Caco-2 (cell line): ENCODE data around the gene RASGRP3. TPM values are rescaled to one million over a fixed set of nuclear protein-coding genes. Genes with fewer than 3 reads are reported as not detected.

Source experiments
- Bru-seq: library from RNA; stranded (reverse); fragments of 400-500 nt; gene quantifications from one replicate; lab custom pipeline; 2021; lab: Mats Ljungman, UMichigan
- BruChase-seq, 2 experiments: library from RNA; stranded (reverse); fragments of 400-500 nt; gene quantifications; one replicate each; lab custom pipeline; 2021; lab: Mats Ljungman, UMichigan
- BruUV-seq: library from RNA; stranded (reverse); fragments of 400-500 nt; replicated peaks from 2 replicates; lab custom pipeline; 2021; lab: Mats Ljungman, UMichigan
- CTCF ChIA-PET: fragments of 300-600 bp; sonication (Branson Sonifier 250); formaldehyde crosslinking; loops from one replicate; lab custom pipeline; 2022; ENCODE audit warnings: antibody characterized with exemption; lab: Charles Lee
- POLR2A ChIA-PET: fragments of 300-600 bp; sonication (Branson Sonifier 250); formaldehyde crosslinking; loops from one replicate; lab custom pipeline; 2022; ENCODE audit warnings: antibody characterized with exemption; lab: Charles Lee
- DNase-seq, 2 experiments: peaks; one replicate each; pipeline versions ENCODE4 v3.0.0 to v3.0.0-alpha.2; 2020 to 2022
- H3K27me3 ChIP-seq: replicated peaks from 2 replicates; pipeline ENCODE4 v1.6.0; 2011; ENCODE audit warnings: low read length; ENCODE audit not compliant: control insufficient read depth, insufficient read depth
- H3K36me3 ChIP-seq: 2 replicates; pipeline ENCODE4 v1.5.1; 2011; ENCODE audit warnings: low read length; ENCODE audit not compliant: control insufficient read depth, insufficient read depth
- H3K4me1 ChIP-seq: fragments of 250-450 bp; sonication (Bioruptor Pico); 2 replicates; pipeline ENCODE4 v1.5.1; 2020; ENCODE audit warnings: mild to moderate bottlenecking
- H3K4me3 ChIP-seq: 2 replicates; pipeline ENCODE4 v1.5.1; 2011; ENCODE audit warnings: low read depth, mild to moderate bottlenecking, control low read depth, low read length
- H3K9me3 ChIP-seq: fragments of 250-450 bp; sonication (Bioruptor Pico); 2 replicates; pipeline ENCODE4 v1.5.1; 2020; ENCODE audit warnings: mild to moderate bottlenecking, moderate library complexity
- H3K27ac Mint-ChIP-seq: one replicate; pipeline ENCODE4 v1.8.0; 2022; ENCODE audit warnings: mixed read lengths; ENCODE audit not compliant: unreplicated experiment
- H3K27me3 Mint-ChIP-seq: one replicate; pipeline ENCODE4 v1.8.0; 2022; ENCODE audit warnings: mixed read lengths; ENCODE audit not compliant: insufficient read depth, unreplicated experiment
- H3K36me3 Mint-ChIP-seq: one replicate; pipeline ENCODE4 v1.8.0; 2022; ENCODE audit warnings: mild to moderate bottlenecking, mixed read lengths; ENCODE audit not compliant: insufficient read depth, unreplicated experiment
- H3K4me1 Mint-ChIP-seq: one replicate; pipeline ENCODE4 v1.8.0; 2022; ENCODE audit warnings: low read depth, mixed read lengths; ENCODE audit not compliant: unreplicated experiment
- H3K4me3 Mint-ChIP-seq: one replicate; pipeline ENCODE4 v1.8.0; 2022; ENCODE audit warnings: mild to moderate bottlenecking, moderate library complexity, mixed read lengths; ENCODE audit not compliant: unreplicated experiment
- H3K9me3 Mint-ChIP-seq: one replicate; pipeline ENCODE4 v1.8.0; 2022; ENCODE audit warnings: mixed read lengths; ENCODE audit not compliant: unreplicated experiment
- intact Hi-C: fragments of 100-400 bp; cut with micrococcal nuclease; formaldehyde crosslinking; loops from one replicate; pipeline ENCODE4 v1.10.0; 2022; ENCODE audit not compliant: unreplicated experiment
- long read RNA-seq: library from polyadenylated mRNA; stranded (forward); transcript quantifications from one replicate; pipeline ENCODE4 v2.0.0, GENCODE V29; 2022
- total RNA-seq: library from RNA; stranded (reverse); gene quantifications from 2 replicates; pipeline ENCODE4 v1.2.3, GENCODE V29; 2022
- TF ChIP-seq, protein P1 (sequence below), 2 experiments: fragments of 200-600 bp in 1 of 2; IDR thresholded peaks; 1 replicate in 1 of 2; 2 replicates in 1 of 2; pipeline versions ENCODE4 v1.5.1 to v1.8.0; 2011 to 2022; ENCODE audit warnings: antibody characterized with exemption in 1 of 2, control low read depth in 1 of 2, inconsistent platforms in 1 of 2, low read depth in 1 of 2, low read length in 1 of 2, mild to moderate bottlenecking in 1 of 2, moderate library complexity in 1 of 2; ENCODE audit not compliant: insufficient read depth in 1 of 2, severe bottlenecking in 1 of 2, unreplicated experiment in 1 of 2

The RASGRP3 gene, protein sequence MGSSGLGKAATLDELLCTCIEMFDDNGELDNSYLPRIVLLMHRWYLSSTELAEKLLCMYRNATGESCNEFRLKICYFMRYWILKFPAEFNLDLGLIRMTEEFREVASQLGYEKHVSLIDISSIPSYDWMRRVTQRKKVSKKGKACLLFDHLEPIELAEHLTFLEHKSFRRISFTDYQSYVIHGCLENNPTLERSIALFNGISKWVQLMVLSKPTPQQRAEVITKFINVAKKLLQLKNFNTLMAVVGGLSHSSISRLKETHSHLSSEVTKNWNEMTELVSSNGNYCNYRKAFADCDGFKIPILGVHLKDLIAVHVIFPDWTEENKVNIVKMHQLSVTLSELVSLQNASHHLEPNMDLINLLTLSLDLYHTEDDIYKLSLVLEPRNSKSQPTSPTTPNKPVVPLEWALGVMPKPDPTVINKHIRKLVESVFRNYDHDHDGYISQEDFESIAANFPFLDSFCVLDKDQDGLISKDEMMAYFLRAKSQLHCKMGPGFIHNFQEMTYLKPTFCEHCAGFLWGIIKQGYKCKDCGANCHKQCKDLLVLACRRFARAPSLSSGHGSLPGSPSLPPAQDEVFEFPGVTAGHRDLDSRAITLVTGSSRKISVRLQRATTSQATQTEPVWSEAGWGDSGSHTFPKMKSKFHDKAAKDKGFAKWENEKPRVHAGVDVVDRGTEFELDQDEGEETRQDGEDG
- 9.2 and 12.2 TPM in 2 replicates for total RNA-seq
- percentile 54 among the genes with signal in this experiment for Bru-seq, nascent RNA
- percentile 53 among the genes with signal in this experiment for BruChase-seq, experiment 1, labeled RNA remaining after a 2-hour chase
- percentile 53 among the genes with signal in this experiment for BruChase-seq, experiment 2, labeled RNA remaining after a 6-hour chase
- long read RNA-seq, full-length matches to known transcripts: 5 of 7 reads
- long read RNA-seq, partial matches to known transcripts: 0 of 7 reads
- long read RNA-seq, other reads (novel, unspliced or antisense): 2 of 7 reads

GRCh38 chr2:33476131-33476792, at the start of gene RASGRP3:
TSS of gene RASGRP3 (plus strand) at chr2:33476649. CDS start at chr2:33515137, 38,488 bp downstream.
- no TSS peak for BruUV-seq
- Histone ChIP-seq H3K36me3 (no peaks in the 10 kb centered on the region), H3K4me1 (peaks cover 43% of the 10 kb centered on the region), H3K9me3 (no peaks in the 10 kb centered on the region; the same call in 1 of the 2 replicates), H3K27me3 (no peaks in the 10 kb centered on the region), H3K4me3 (peak within 1 kb of the TSS; percentile 50)
- Mint-ChIP-seq H3K4me3 (peak within 1 kb of the TSS; percentile 97), H3K27me3 (no peaks in the 10 kb centered on the region), H3K27ac (peak within 1 kb of the TSS; percentile 96), H3K9me3 (peaks cover 10% of the 10 kb centered on the region), H3K36me3 (peaks cover 23% of the 10 kb centered on the region), H3K4me1 (peaks cover 31% of the 10 kb centered on the region)
- intact Hi-C loops: loop anchor here (5.0 kb wide), 4 partner anchors 64 to 669 kb away; partner anchors contain the start of gene FAM98A
- CTCF ChIA-PET: interaction anchor here (0.5 to 1.9 kb wide), 8 partner anchors 8 to 384 kb away, joined by 3 to 13 read pairs (median 4); partner anchors contain the start of gene FAM98A
- POLR2A ChIA-PET: interaction anchor here (1.0 kb wide), 1 partner anchor 123 kb away, joined by 7 read pairs; the partner anchor contains the start of gene FAM98A
- TF ChIP-seq, protein P1, sequence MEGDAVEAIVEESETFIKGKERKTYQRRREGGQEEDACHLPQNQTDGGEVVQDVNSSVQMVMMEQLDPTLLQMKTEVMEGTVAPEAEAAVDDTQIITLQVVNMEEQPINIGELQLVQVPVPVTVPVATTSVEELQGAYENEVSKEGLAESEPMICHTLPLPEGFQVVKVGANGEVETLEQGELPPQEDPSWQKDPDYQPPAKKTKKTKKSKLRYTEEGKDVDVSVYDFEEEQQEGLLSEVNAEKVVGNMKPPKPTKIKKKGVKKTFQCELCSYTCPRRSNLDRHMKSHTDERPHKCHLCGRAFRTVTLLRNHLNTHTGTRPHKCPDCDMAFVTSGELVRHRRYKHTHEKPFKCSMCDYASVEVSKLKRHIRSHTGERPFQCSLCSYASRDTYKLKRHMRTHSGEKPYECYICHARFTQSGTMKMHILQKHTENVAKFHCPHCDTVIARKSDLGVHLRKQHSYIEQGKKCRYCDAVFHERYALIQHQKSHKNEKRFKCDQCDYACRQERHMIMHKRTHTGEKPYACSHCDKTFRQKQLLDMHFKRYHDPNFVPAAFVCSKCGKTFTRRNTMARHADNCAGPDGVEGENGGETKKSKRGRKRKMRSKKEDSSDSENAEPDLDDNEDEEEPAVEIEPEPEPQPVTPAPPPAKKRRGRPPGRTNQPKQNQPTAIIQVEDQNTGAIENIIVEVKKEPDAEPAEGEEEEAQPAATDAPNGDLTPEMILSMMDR (IDR thresholded peaks at IDR 0.05; ENCODE audit: insufficient read depth in 1 of 2, low read depth in 1 of 2, low read length in 1 of 2, severe bottlenecking in 1 of 2, unreplicated experiment in 1 of 2): no peak
- peak; percentile 67 to 71 for DNase-seq

DNA sequence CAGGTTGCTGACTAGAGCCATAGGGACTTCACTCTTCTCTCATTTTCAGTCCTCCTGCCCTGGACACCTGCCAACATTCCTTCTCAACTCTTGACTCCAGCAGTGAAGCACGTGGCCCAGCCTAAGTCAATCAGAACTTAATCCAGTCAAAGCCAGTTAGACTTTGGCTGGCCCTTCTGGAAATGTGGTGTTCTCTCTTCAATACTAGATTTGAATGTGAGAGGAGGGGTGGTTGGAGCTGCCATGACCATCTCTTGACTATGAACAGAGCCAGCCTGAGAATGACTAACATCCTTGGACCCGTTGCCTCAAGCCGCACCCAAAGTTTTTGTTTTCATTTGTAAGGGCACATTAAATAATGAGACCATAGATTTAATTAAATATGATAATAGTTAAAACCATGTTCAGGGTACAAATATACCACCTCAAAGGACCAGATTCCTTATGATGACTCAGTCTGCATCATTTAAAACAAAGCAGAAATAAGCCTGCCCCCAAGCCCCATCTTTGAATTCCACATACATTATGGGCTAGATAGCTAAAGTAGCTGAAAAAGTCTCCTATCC, 49.7 kb upstream of the RASGRP3 start:
- no peaks in the 10 kb centered on the region for H3K36me3 Mint-ChIP-seq

More for the DNA sequence above, 49.7 kb upstream of the RASGRP3 start:
- Mint-ChIP-seq H3K27ac (no peak overlapping the region), H3K9me3 (no peaks in the 10 kb centered on the region), H3K4me1 (no peaks in the 10 kb centered on the region), H3K27me3 (peaks cover 5% of the 10 kb centered on the region), H3K4me3 (no peak overlapping the region)
- no peaks in the 10 kb centered on the region for H3K36me3 ChIP-seq
- no peaks in the 10 kb centered on the region for H3K27me3 ChIP-seq
- TF ChIP-seq, protein P1 (IDR thresholded peaks at IDR 0.05; ENCODE audit: insufficient read depth in 1 of 2, low read depth in 1 of 2, low read length in 1 of 2, severe bottlenecking in 1 of 2, unreplicated experiment in 1 of 2): no peak
- H3K4me3 ChIP-seq: no peak overlapping the region
- ChIA-PET CTCF (no interaction called here), POLR2A (no interaction called here)
- H3K4me1 ChIP-seq: no peaks in the 10 kb centered on the region
- intact Hi-C loops: no loop called here
- no peaks in the 10 kb centered on the region for H3K9me3 ChIP-seq
- BruUV-seq: no TSS peak
- DNase-seq: no peak
